DOHH2 (cell line): Measurements from ENCODE around the gene PPM1H.

Experiments
- H3F3A ChIP-seq: fragments of 200-600 bp; sonication (generic), shearing (Covaris generic); 2 replicates; pipeline ENCODE4 v1.6.0; 2016; ENCODE audit warnings: antibody characterized with exemption, mild to moderate bottlenecking; ENCODE audit not compliant: control insufficient read depth, insufficient read depth
- H3K27ac ChIP-seq: fragments of 200-600 bp; sonication (generic); 2 replicates; pipeline ENCODE4 v1.5.1; 2014; ENCODE audit warnings: low read depth, mild to moderate bottlenecking, low read length, moderate library complexity
- H3K27me3 ChIP-seq: fragments of 200-600 bp; sonication (generic); 2 replicates; pipeline ENCODE4 v1.6.1; 2014; ENCODE audit warnings: mild to moderate bottlenecking, low read length, mixed read lengths; ENCODE audit not compliant: control insufficient read depth
- H3K36me3 ChIP-seq: fragments of 200-600 bp; sonication (generic); 2 replicates; pipeline ENCODE4 v1.6.1; 2014; ENCODE audit warnings: mild to moderate bottlenecking, low read length, moderate library complexity, mixed read lengths; ENCODE audit not compliant: control insufficient read depth
- H3K4me1 ChIP-seq: fragments of 200-600 bp; sonication (generic); 2 replicates; pipeline ENCODE4 v1.6.1; 2014; ENCODE audit warnings: mild to moderate bottlenecking, low read length, mixed read lengths; ENCODE audit not compliant: control insufficient read depth
- H3K4me2 ChIP-seq: fragments of 200-600 bp; sonication (generic); 2 replicates; pipeline ENCODE4 v1.6.0; 2014; ENCODE audit warnings: mild to moderate bottlenecking, low read length, moderate library complexity
- H3K4me3 ChIP-seq: fragments of 200-600 bp; sonication (generic); 2 replicates; pipeline ENCODE4 v1.5.1; 2014; ENCODE audit warnings: mild to moderate bottlenecking, low read length, mixed read lengths
- H3K79me2 ChIP-seq: fragments of 200-600 bp; sonication (generic); 2 replicates; pipeline ENCODE4 v1.6.1; 2014; ENCODE audit warnings: mild to moderate bottlenecking, low read length, mixed read lengths; ENCODE audit not compliant: control insufficient read depth
- H3K9me2 ChIP-seq: fragments of 200-600 bp; sonication (generic); replicated peaks from 2 replicates; pipeline ENCODE4 v1.6.1; 2014; ENCODE audit warnings: mild to moderate bottlenecking, low read length, mixed read lengths; ENCODE audit not compliant: control insufficient read depth
- H3K9me3 ChIP-seq: fragments of 200-600 bp; sonication (generic); 2 replicates; pipeline ENCODE4 v1.6.1; 2014; ENCODE audit warnings: antibody characterized with exemption, low read length, mixed read lengths; ENCODE audit not compliant: control insufficient read depth, insufficient read depth
- H4K20me1 ChIP-seq: fragments of 200-600 bp; sonication (generic); 2 replicates; pipeline ENCODE4 v1.6.0; 2014; ENCODE audit warnings: low read depth, mild to moderate bottlenecking, antibody characterized with exemption, low read length, moderate library complexity; ENCODE audit not compliant: control insufficient read depth, insufficient read depth
- EZH2phosphoT487 ChIP-seq: fragments of 200-600 bp; sonication (generic); IDR thresholded peaks from 2 replicates; pipeline ENCODE4 v1.6.1; 2017; ENCODE audit warnings: borderline replicate concordance, mild to moderate bottlenecking, antibody characterized with exemption, low read length, moderate library complexity, mixed read lengths
- TF ChIP-seq, protein P1 (sequence below): fragments of 200-600 bp; sonication (generic); IDR thresholded peaks from one replicate; pipeline ENCODE4 v1.5.1; 2014; ENCODE audit warnings: antibody characterized with exemption, mild to moderate bottlenecking, low read depth, low read length; ENCODE audit not compliant: poor library complexity, severe bottlenecking

PPM1H gene

DNA sequence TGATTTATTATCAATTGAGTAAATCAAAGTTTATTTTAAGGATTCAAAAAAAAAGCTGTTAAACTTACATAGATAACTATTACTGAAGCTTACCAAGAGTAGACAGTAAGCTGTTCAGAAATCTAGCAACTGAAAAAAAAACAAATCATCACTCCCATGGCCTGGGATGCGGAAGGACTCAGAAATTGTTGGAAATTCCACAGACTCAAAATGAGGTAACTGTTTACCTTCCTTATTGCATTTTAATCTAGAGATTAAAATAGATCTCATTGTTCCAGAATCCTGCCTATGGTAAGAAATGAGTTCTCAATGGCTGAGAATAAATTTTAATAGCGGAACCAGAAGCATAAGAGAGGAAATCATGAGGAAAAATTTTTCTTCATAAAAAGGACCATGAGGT, 87.2 kb downstream of the PPM1H start:
- no peaks in the 10 kb centered on the region for H3K4me1 ChIP-seq
- no peak overlapping the region for H3K4me3 ChIP-seq
- TF ChIP-seq, protein P1, sequence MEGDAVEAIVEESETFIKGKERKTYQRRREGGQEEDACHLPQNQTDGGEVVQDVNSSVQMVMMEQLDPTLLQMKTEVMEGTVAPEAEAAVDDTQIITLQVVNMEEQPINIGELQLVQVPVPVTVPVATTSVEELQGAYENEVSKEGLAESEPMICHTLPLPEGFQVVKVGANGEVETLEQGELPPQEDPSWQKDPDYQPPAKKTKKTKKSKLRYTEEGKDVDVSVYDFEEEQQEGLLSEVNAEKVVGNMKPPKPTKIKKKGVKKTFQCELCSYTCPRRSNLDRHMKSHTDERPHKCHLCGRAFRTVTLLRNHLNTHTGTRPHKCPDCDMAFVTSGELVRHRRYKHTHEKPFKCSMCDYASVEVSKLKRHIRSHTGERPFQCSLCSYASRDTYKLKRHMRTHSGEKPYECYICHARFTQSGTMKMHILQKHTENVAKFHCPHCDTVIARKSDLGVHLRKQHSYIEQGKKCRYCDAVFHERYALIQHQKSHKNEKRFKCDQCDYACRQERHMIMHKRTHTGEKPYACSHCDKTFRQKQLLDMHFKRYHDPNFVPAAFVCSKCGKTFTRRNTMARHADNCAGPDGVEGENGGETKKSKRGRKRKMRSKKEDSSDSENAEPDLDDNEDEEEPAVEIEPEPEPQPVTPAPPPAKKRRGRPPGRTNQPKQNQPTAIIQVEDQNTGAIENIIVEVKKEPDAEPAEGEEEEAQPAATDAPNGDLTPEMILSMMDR: no peak
- no peak for TF ChIP-seq EZH2phosphoT487
- no peaks in the 10 kb centered on the region for H3K9me2 ChIP-seq
- no peaks in the 10 kb centered on the region for H3F3A ChIP-seq
- no peak overlapping the region for H3K4me2 ChIP-seq
- H3K27me3 ChIP-seq: no peaks in the 10 kb centered on the region
- no peaks in the 10 kb centered on the region for H4K20me1 ChIP-seq
- H3K27ac ChIP-seq: no peak overlapping the region
- no peaks in the 10 kb centered on the region for H3K36me3 ChIP-seq
- H3K9me3 ChIP-seq: no peaks in the 10 kb centered on the region
- H3K79me2 ChIP-seq: no peaks in the 10 kb centered on the region

DNA sequence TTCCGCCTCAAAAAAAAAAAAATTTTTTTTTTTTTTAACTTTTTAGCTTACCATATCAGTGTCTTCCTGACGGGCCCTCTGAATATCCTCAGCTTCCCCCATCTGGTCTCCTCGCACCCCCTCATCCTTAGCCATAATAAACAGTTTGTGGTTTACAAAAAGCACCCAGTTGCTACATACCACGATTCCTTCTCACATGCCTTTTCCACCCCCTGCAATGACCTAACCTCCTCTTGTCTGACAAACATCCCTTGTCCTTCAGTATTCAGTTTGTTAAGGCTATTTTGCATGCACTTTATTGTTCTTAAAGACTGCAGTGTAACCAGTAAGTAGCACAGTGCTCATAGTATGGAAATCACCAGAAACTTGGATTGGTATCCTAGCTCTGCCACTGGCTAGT, 88.5 kb downstream of the PPM1H start:
- Histone ChIP-seq H3K9me2 (no peaks in the 10 kb centered on the region), H3K79me2 (no peaks in the 10 kb centered on the region), H3K27ac (no peak overlapping the region), H3K27me3 (no peaks in the 10 kb centered on the region), H3K4me2 (no peak overlapping the region), H3K9me3 (no peaks in the 10 kb centered on the region), H3K4me3 (no peak overlapping the region), H4K20me1 (no peaks in the 10 kb centered on the region), H3K4me1 (peaks cover 6% of the 10 kb centered on the region), H3F3A (no peaks in the 10 kb centered on the region), H3K36me3 (no peaks in the 10 kb centered on the region)
- TF ChIP-seq EZH2phosphoT487: no peak
- TF ChIP-seq, protein P1: no peak

DNA sequence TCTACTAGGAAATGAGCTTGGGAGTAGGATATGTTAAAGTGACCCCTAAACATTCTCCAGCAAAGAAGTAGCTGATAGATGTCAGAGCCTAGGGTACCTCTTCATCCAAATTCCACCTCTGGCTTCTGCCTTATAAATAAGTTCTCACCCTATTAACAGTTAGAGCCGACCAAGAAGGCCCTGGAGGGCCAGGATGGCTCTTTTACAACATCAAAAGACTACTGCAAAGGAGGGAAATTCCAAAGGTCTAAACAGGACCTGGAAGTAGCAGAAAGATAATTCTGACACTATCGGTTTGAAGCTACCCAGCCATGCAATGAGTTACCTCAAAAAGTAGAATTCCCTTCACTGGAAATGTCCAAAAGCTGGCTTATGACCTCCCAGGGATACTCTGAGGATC, 90.0 kb downstream of the PPM1H start:
- Histone ChIP-seq H4K20me1 (no peaks in the 10 kb centered on the region), H3K9me3 (0 out of 2 replicates have a peak, but pooled peaks cover 2% of the 10 kb centered on the region), H3F3A (no peaks in the 10 kb centered on the region), H3K9me2 (no peaks in the 10 kb centered on the region), H3K36me3 (no peaks in the 10 kb centered on the region), H3K4me2 (no peak overlapping the region), H3K27me3 (no peaks in the 10 kb centered on the region), H3K27ac (no peak overlapping the region), H3K79me2 (no peaks in the 10 kb centered on the region), H3K4me1 (peaks cover 12% of the 10 kb centered on the region), H3K4me3 (no peak overlapping the region)
- TF ChIP-seq EZH2phosphoT487: no peak
- TF ChIP-seq, protein P1: no peak

DNA sequence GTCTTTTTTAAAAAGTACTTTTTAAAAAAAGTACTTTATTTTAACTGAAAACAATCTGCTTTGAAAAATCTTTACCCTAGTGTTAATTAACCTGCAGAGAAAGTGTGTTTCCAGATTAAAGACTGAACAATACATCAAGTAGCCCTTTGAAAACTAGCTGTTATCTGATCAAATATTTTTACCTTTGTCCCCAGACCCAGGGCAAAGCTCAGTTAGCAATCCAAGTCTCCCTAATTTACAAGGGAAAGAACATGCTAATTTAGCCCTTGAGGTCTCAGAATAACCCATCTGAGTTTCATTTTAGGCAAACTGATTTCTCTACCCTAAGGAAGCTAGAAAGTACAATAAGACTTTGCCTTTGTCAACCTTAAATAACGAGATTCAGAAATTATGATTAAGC, 91.2 kb downstream of the PPM1H start:
- Histone ChIP-seq H3K4me3 (no peak overlapping the region), H4K20me1 (no peaks in the 10 kb centered on the region), H3K36me3 (no peaks in the 10 kb centered on the region), H3K9me2 (no peaks in the 10 kb centered on the region), H3F3A (no peaks in the 10 kb centered on the region), H3K27me3 (no peaks in the 10 kb centered on the region), H3K4me1 (peaks cover 12% of the 10 kb centered on the region), H3K27ac (no peak overlapping the region), H3K9me3 (0 out of 2 replicates have a peak, but pooled peaks cover 2% of the 10 kb centered on the region), H3K79me2 (no peaks in the 10 kb centered on the region), H3K4me2 (no peak overlapping the region)
- TF ChIP-seq EZH2phosphoT487: no peak
- TF ChIP-seq, protein P1: no peak
